ENCODE data around the gene SCGB1D2. TPM values are rescaled to one million over a fixed set of nuclear protein-coding genes. Genes with fewer than 3 reads are reported as not detected.
"Not testable (repeated sequence)": the region's sequence is repeated elsewhere in the genome, so short reads cannot be mapped to it uniquely, and the experiment has no call there.

SCGB1D2 gene, protein sequence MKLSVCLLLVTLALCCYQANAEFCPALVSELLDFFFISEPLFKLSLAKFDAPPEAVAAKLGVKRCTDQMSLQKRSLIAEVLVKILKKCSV
- polyA plus RNA-seq (2013, experiment 1 of 2): not detected
- not detected for polyA plus RNA-seq (2013, experiment 2 of 2)

DNA sequence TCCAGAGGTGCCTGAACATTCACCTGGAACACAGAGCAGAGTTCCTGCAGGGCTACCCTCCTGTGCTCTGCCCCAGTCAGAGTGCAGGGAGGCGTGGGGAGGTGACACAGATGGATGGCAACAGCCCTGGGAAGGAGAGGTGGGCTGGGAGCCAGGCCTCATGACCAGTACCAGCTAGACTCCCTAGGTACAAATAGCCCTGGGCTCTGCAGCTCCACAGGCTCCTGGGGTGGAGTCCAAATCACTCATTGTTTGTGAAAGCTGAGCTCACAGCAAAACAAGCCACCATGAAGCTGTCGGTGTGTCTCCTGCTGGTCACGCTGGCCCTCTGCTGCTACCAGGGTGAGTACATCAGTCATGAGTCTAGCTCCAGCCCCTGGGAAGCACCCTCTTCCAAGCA is at the start of gene SCGB1D2:
Gene SCGB1D2, plus strand, starts transcription at position 219 of the 400 bp plus-strand sequence. Its CDS starts 69 bp downstream, at position 288.
- Histone ChIP-seq H3K4me1 (ENCODE audit: control insufficient read depth, insufficient read depth, low read length, poor library complexity, severe bottlenecking) (no peaks in the 10 kb centered on the region), H3K27ac (ENCODE audit: low read depth, low read length, severe bottlenecking) (no peak within 1 kb of the TSS), H3K36me3 (ENCODE audit: control insufficient read depth, insufficient read depth, low read length) (no peaks in the 10 kb centered on the region), H3K9me3 (ENCODE audit: control insufficient read depth, low read length) (no peaks in the 10 kb centered on the region), H3K4me3 (ENCODE audit: extremely low read depth, insufficient read depth, low read length, poor library complexity, severe bottlenecking) (no peak within 1 kb of the TSS)
- 52 to 54% methylated on average over 3 of the region's 3 CpGs for WGBS, 2 experiments (ENCODE audit: insufficient coverage in 2 of 2)

DNA sequence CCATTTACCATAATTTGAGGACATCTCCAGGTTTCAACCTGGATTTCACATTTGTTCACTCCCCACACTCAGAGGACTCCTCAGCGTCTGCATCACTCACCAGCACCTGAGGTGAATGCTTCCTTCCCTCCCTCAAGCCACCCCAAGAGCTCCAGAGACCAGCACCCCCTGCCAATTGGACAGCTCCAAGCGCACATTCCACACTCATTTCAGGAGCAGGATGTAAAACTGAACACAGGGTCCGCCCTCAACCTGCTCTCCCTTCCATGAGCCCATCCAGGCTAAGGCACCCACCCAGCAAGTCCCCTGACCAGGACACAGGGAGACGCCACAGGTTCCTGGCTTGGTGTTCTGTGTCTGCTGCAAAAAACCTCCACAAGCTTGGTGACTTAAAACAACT is 48.1 kb upstream of the SCGB1D2 start:
- WGBS, 2 experiments (ENCODE audit: insufficient coverage in 2 of 2): 81 to 85% methylated on average over 3 to 4 of the region's 4 CpGs
- no peaks in the 10 kb centered on the region for H3K36me3 ChIP-seq (ENCODE audit: control insufficient read depth, insufficient read depth, low read length)
- H3K4me1 ChIP-seq (ENCODE audit: control insufficient read depth, insufficient read depth, low read length, poor library complexity, severe bottlenecking): no peaks in the 10 kb centered on the region
- H3K27ac ChIP-seq (ENCODE audit: low read depth, low read length, severe bottlenecking): no peak overlapping the region
- no peaks in the 10 kb centered on the region for H3K9me3 ChIP-seq (ENCODE audit: control insufficient read depth, low read length)
- no peak overlapping the region for H3K4me3 ChIP-seq (ENCODE audit: extremely low read depth, insufficient read depth, low read length, poor library complexity, severe bottlenecking)

DNA sequence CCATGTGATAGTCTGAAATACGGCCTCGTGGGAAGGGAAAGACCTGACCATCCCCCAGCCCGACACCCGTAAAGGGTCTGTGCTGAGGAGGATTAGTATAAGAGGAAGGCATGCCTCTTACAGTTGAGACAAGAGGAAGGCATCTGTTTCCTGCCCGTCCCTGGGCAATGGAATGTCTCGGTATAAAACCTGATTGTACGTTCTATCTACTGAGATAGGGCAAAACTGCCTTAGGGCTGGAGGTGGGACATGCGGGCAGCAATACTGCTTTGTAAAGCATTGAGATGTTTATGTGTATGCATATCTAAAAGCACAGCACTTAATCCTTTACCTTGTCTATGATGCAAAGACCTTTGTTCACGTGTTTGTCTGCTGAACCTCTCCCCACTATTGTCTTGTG is 47.0 kb upstream of the SCGB1D2 start:
- not testable (repeated sequence) for H3K9me3 ChIP-seq (ENCODE audit: control insufficient read depth, low read length); H3K4me3 ChIP-seq (ENCODE audit: extremely low read depth, insufficient read depth, low read length, poor library complexity, severe bottlenecking); H3K36me3 ChIP-seq (ENCODE audit: control insufficient read depth, insufficient read depth, low read length); H3K27ac ChIP-seq (ENCODE audit: low read depth, low read length, severe bottlenecking); H3K4me1 ChIP-seq (ENCODE audit: control insufficient read depth, insufficient read depth, low read length, poor library complexity, severe bottlenecking)
- 20% methylated on average over 3 of the region's 9 CpGs; no CpG with 5 or more reads in 1 of the 2 experiments for WGBS, 2 experiments (ENCODE audit: insufficient coverage in 2 of 2)

DNA sequence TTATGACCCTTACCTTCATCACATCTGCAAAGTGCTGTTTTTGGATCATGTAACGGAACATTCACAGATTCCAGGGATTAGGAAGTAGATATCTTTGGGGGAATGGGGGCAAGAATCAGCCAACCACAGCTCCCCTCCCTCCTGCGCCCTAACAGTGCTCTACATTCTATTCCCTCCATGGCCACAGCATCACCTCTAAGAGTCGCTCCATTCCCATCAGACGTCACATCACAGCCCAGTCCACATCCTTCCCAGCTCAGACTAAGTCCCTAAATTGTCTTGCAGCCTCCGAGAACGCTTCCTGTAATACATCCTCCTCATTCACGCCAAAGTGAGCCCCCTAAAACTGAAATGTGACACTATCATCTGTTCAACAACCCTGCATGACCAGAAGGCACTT is 46.1 kb upstream of the SCGB1D2 start:
- 79 to 88% methylated on average over 6 of the region's 7 CpGs for WGBS, 2 experiments (ENCODE audit: insufficient coverage in 2 of 2)

DNA sequence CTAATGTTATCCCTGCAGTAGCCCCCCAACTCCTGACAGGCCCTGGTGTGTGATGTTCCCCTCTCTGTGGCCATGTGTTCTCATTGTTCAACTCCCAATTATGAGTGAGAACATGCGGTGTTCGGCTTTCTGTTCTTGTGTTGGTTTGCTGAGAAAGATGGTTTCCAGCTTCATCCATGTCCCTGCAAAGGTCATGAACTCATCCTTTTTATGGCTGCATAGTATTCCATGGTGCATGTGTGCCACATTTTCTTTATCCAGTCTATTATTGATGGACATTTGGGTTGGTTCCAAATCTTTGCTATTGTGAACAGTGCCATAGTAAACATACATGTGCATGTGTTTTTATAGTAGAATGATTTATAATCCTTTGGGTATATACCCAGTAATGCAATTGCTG is 44.6 kb upstream of the SCGB1D2 start:
- WGBS, 2 experiments (ENCODE audit: insufficient coverage in 2 of 2): 100% methylated on average over 1 of the region's 2 CpGs; no CpG with 5 or more reads in 1 of the 2 experiments
- H3K9me3 ChIP-seq (ENCODE audit: control insufficient read depth, low read length); H3K27ac ChIP-seq (ENCODE audit: low read depth, low read length, severe bottlenecking); H3K4me3 ChIP-seq (ENCODE audit: extremely low read depth, insufficient read depth, low read length, poor library complexity, severe bottlenecking); H3K4me1 ChIP-seq (ENCODE audit: control insufficient read depth, insufficient read depth, low read length, poor library complexity, severe bottlenecking); H3K36me3 ChIP-seq (ENCODE audit: control insufficient read depth, insufficient read depth, low read length): not testable (repeated sequence)

More for the DNA sequence above, 46.1 kb upstream of the SCGB1D2 start:
- Histone ChIP-seq H3K4me1 (ENCODE audit: control insufficient read depth, insufficient read depth, low read length, poor library complexity, severe bottlenecking) (no peaks in the 10 kb centered on the region), H3K4me3 (ENCODE audit: extremely low read depth, insufficient read depth, low read length, poor library complexity, severe bottlenecking) (no peak overlapping the region), H3K36me3 (ENCODE audit: control insufficient read depth, insufficient read depth, low read length) (no peaks in the 10 kb centered on the region), H3K27ac (ENCODE audit: low read depth, low read length, severe bottlenecking) (no peak overlapping the region), H3K9me3 (ENCODE audit: control insufficient read depth, low read length) (no peaks in the 10 kb centered on the region)

DNA sequence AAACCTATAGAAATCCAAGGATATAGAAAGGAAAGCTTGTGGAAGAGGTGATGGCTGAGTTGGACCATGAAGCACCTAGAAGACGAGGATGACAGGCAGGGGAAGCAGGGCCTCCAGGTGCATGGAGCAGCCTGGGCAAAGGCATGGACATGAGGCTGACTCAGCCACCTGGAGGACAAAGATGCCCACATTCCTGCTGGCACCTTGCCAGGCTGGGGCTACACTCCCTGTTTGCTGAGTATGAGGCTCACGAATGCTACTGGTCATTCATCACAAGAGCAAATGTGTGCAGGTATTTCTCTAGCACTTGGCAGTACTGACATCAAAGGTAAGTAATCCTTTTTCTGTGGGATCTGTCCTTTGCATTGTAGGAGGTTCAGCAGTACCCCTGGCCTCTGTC is 40.7 kb upstream of the SCGB1D2 start:
- Histone ChIP-seq H3K4me1 (ENCODE audit: control insufficient read depth, insufficient read depth, low read length, poor library complexity, severe bottlenecking) (no peaks in the 10 kb centered on the region), H3K9me3 (ENCODE audit: control insufficient read depth, low read length) (no peaks in the 10 kb centered on the region), H3K36me3 (ENCODE audit: control insufficient read depth, insufficient read depth, low read length) (no peaks in the 10 kb centered on the region), H3K27ac (ENCODE audit: low read depth, low read length, severe bottlenecking) (no peak overlapping the region), H3K4me3 (ENCODE audit: extremely low read depth, insufficient read depth, low read length, poor library complexity, severe bottlenecking) (no peak overlapping the region)
- 78 to 84% methylated on average over 2 of the region's 2 CpGs for WGBS, 2 experiments (ENCODE audit: insufficient coverage in 2 of 2)

DNA sequence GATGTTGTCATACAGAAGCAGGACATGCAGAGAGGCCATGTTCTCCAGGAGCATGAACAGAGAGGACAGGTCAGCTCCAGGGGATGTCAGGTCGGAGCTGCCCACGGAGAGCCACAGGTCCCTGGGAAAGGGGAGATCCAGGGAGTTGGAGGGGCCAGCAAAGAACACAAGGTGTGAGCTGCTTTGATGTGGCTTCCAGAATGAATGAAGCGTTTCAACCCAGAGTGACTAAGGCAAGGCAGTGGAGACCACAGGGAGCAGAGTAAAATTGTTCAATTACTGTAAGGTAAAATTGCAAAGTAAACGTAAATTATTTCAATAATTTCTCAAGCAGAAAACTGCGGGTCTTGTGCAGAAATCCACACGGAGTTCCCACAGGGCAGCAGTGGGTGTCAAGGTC is 39.1 kb upstream of the SCGB1D2 start:
- H3K36me3 ChIP-seq (ENCODE audit: control insufficient read depth, insufficient read depth, low read length): no peaks in the 10 kb centered on the region
- no peaks in the 10 kb centered on the region for H3K9me3 ChIP-seq (ENCODE audit: control insufficient read depth, low read length)
- no peak overlapping the region for H3K4me3 ChIP-seq (ENCODE audit: extremely low read depth, insufficient read depth, low read length, poor library complexity, severe bottlenecking)
- WGBS, 2 experiments (ENCODE audit: insufficient coverage in 2 of 2): 87 to 89% methylated on average over 5 to 6 of the region's 6 CpGs
- H3K27ac ChIP-seq (ENCODE audit: low read depth, low read length, severe bottlenecking): no peak overlapping the region
- H3K4me1 ChIP-seq (ENCODE audit: control insufficient read depth, insufficient read depth, low read length, poor library complexity, severe bottlenecking): no peaks in the 10 kb centered on the region

DNA sequence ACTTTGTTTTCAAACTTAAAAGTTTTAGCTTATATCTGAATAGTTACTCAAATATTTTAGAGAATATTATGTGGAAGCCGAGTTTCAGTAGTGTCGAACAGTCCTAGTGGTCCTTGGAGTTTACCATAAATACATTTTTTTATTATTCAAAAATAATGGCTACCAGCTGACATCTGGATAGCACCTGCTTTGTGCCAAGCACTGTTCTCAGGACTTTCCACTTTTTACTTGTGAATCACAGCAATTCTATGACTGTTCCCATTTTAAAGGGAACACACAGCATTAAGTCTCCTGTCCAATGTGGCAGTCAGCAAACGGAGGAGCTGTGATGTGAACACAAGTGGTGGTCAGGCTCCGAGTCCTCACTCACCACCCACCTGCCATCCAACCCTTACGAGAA is 37.6 kb upstream of the SCGB1D2 start:
- Histone ChIP-seq H3K4me3 (ENCODE audit: extremely low read depth, insufficient read depth, low read length, poor library complexity, severe bottlenecking) (no peak overlapping the region), H3K9me3 (ENCODE audit: control insufficient read depth, low read length) (no peaks in the 10 kb centered on the region), H3K27ac (ENCODE audit: low read depth, low read length, severe bottlenecking) (no peak overlapping the region), H3K36me3 (ENCODE audit: control insufficient read depth, insufficient read depth, low read length) (no peaks in the 10 kb centered on the region), H3K4me1 (ENCODE audit: control insufficient read depth, insufficient read depth, low read length, poor library complexity, severe bottlenecking) (no peaks in the 10 kb centered on the region)
- WGBS, 2 experiments (ENCODE audit: insufficient coverage in 2 of 2): 85 to 100% methylated on average over 2 to 3 of the region's 5 CpGs

DNA sequence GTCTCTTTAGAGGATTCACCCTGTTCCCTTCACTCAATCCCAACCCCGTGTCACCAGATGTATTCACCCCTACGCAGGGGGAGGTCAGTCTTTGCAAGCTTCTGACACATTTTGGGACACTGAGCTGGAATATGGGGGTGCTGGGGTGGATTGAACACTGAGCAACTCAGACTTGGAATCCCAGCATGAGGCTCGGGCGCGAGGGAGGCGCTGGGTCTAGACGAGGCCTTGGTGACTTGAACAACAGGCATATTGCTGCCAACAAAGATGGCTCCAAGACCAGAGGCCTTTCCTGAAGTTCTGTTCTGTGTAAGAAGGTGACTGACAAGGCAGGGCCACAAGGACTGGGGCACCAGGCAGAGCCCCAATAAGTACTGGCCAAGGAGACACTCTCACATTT is 36.6 kb upstream of the SCGB1D2 start:
- H3K9me3 ChIP-seq (ENCODE audit: control insufficient read depth, low read length): no peaks in the 10 kb centered on the region
- WGBS, 2 experiments (ENCODE audit: insufficient coverage in 2 of 2): 94 to 95% methylated on average over 5 of the region's 7 CpGs
- no peaks in the 10 kb centered on the region for H3K4me1 ChIP-seq (ENCODE audit: control insufficient read depth, insufficient read depth, low read length, poor library complexity, severe bottlenecking)
- H3K36me3 ChIP-seq (ENCODE audit: control insufficient read depth, insufficient read depth, low read length): no peaks in the 10 kb centered on the region
- no peak overlapping the region for H3K27ac ChIP-seq (ENCODE audit: low read depth, low read length, severe bottlenecking)
- no peak overlapping the region for H3K4me3 ChIP-seq (ENCODE audit: extremely low read depth, insufficient read depth, low read length, poor library complexity, severe bottlenecking)

DNA sequence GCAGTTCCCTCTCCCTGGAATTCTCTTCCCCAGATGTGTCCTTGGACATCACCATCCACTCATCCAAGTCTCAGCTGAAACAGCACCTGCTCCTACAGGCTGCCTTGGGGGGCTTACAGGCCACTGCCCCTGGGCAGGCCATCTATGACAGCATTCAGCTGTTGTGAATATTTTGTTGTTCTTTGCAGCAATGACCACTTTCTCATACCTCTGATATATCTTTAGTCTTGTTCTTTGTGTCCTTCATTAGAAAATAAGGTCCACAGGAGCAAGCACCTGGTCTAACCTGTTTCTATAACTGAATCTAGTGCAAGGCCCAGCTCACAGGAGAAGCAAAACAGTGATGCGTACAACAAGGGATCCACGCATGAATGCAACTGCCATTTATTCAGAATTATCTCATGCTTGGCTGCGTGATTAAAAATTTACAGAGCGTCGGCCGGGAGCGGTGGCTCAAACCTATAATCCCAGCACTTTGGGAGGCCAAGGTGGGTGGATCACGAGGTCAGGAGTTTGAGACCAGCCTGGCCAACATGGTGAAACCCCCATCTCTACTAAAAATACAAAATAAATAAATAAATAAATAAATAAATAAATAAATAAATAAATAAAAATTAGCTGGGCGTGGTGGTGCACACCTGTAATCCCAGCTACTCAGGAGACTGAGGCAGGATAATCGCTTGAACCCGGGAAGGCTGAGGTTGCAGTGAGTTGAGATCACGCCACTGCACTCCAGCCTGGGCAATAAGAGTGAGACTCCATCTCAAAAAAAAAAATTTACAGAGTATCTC is 35.6 kb upstream of the SCGB1D2 start:
- H3K4me3 ChIP-seq (ENCODE audit: extremely low read depth, insufficient read depth, low read length, poor library complexity, severe bottlenecking); H3K9me3 ChIP-seq (ENCODE audit: control insufficient read depth, low read length); H3K36me3 ChIP-seq (ENCODE audit: control insufficient read depth, insufficient read depth, low read length); H3K4me1 ChIP-seq (ENCODE audit: control insufficient read depth, insufficient read depth, low read length, poor library complexity, severe bottlenecking); H3K27ac ChIP-seq (ENCODE audit: low read depth, low read length, severe bottlenecking): not testable (repeated sequence)
- 97 to 100% methylated on average over 10 of the region's 12 CpGs for WGBS, 2 experiments (ENCODE audit: insufficient coverage in 2 of 2)

DNA sequence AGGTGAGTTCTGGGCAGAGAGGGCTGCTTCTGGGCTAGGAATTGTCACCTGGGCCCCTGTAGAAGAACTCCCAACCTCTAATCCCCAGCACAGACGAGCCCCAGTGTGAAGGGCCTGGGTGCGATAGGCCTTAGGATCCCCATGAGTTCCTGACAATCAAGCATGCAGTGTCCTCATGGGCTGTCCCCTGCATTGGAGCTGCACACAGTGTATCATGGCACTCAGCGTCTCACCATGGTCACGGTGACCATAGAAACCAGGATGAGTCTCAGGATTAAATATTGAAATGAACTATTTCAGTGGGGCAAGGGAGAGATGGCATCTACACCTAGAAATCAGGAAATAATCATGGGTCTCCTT is 33.3 kb upstream of the SCGB1D2 start:
- Histone ChIP-seq H3K27ac (ENCODE audit: low read depth, low read length, severe bottlenecking) (no peak overlapping the region), H3K4me3 (ENCODE audit: extremely low read depth, insufficient read depth, low read length, poor library complexity, severe bottlenecking) (no peak overlapping the region), H3K36me3 (ENCODE audit: control insufficient read depth, insufficient read depth, low read length) (no peaks in the 10 kb centered on the region), H3K4me1 (ENCODE audit: control insufficient read depth, insufficient read depth, low read length, poor library complexity, severe bottlenecking) (no peaks in the 10 kb centered on the region), H3K9me3 (ENCODE audit: control insufficient read depth, low read length) (no peaks in the 10 kb centered on the region)
- WGBS, 2 experiments (ENCODE audit: insufficient coverage in 2 of 2): 61 to 71% methylated on average over 4 of the region's 4 CpGs

Data from mesodermal cell (in vitro differentiated cells).